Nephron progenitor cell (in vitro differentiated cells): ENCODE measurements around the gene ERO1A.

Source experiments
- DNase-seq: peaks from one replicate; pipeline ENCODE4 v3.0.0; 2021
- H3K27ac Mint-ChIP-seq: 2 replicates; pipeline ENCODE4 v1.8.0; 2021; ENCODE audit warnings: mild to moderate bottlenecking, moderate library complexity, mixed read lengths
- H3K27me3 Mint-ChIP-seq: 2 replicates; pipeline ENCODE4 v1.8.0; 2021; ENCODE audit warnings: mild to moderate bottlenecking, low read depth, mixed read lengths; ENCODE audit not compliant: poor library complexity
- H3K36me3 Mint-ChIP-seq: 2 replicates; pipeline ENCODE4 v1.8.0; 2021; ENCODE audit warnings: low read depth, mixed read lengths
- H3K4me1 Mint-ChIP-seq: 2 replicates; pipeline ENCODE4 v1.8.0; 2021; ENCODE audit warnings: mixed read lengths
- H3K4me3 Mint-ChIP-seq: 2 replicates; pipeline ENCODE4 v1.8.0; 2021; ENCODE audit warnings: mild to moderate bottlenecking, moderate library complexity, mixed read lengths
- H3K9me3 Mint-ChIP-seq: 2 replicates; pipeline ENCODE4 v1.8.0; 2021; ENCODE audit warnings: mild to moderate bottlenecking, moderate library complexity, mixed read lengths
- TF ChIP-seq, protein P1 (sequence below): fragments of 200-600 bp; sonication (generic); IDR thresholded peaks from 2 replicates; pipeline ENCODE4 v1.5.0; 2021; ENCODE audit warnings: antibody characterized with exemption

Gene ERO1A

DNA sequence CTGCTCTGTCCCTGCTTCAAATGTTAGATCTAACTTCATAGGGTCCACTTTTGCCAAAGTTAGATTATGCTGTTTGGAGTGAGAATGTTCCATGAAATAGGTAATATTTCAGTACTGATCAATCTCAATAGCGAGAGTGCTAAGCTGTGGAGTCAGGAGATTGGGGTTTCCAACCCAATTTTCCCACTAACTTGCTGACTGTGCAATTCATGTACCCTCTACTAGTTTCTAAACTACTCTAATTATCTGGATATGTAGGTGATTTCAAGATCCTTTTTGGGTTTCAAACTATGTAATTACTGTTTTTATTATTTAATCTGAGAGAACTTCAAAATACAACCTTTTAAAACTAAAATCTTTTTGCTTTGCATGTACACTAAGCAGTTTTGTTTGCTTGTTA lies 96.8 kb downstream of the ERO1A start:
- no peaks in the 10 kb centered on the region for H3K27me3 Mint-ChIP-seq
- H3K36me3 Mint-ChIP-seq, result peaks cover 30% of the 10 kb centered on the region
- DNase-seq, result no peak
- TF ChIP-seq, protein P1, sequence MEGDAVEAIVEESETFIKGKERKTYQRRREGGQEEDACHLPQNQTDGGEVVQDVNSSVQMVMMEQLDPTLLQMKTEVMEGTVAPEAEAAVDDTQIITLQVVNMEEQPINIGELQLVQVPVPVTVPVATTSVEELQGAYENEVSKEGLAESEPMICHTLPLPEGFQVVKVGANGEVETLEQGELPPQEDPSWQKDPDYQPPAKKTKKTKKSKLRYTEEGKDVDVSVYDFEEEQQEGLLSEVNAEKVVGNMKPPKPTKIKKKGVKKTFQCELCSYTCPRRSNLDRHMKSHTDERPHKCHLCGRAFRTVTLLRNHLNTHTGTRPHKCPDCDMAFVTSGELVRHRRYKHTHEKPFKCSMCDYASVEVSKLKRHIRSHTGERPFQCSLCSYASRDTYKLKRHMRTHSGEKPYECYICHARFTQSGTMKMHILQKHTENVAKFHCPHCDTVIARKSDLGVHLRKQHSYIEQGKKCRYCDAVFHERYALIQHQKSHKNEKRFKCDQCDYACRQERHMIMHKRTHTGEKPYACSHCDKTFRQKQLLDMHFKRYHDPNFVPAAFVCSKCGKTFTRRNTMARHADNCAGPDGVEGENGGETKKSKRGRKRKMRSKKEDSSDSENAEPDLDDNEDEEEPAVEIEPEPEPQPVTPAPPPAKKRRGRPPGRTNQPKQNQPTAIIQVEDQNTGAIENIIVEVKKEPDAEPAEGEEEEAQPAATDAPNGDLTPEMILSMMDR, result no peak
- peak overlapping the region; percentile 17 for H3K27ac Mint-ChIP-seq
- no peaks in the 10 kb centered on the region for H3K4me1 Mint-ChIP-seq
- H3K4me3 Mint-ChIP-seq, result no peak overlapping the region
- peaks cover 33% of the 10 kb centered on the region for H3K9me3 Mint-ChIP-seq

DNA sequence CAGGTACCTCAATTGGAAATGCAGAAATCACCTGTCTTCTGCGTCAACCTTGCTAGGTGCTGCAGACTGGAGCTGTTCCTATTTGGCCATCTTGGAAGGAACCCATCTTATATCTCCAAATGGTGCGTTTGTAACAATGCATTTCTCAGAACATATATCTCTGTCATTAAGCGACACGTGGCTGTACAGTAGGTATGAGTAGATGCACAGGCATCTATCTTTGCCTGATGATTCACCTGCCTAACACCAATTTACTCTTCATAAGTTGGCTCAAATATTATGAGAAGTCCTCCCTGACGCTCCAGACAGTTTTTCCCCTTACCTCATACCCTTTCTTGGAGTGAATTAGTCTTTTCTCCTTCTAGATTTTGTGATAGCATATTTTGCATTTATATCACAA lies 98.5 kb downstream of the ERO1A start:
- Mint-ChIP-seq H3K27me3 (no peaks in the 10 kb centered on the region), H3K4me1 (no peaks in the 10 kb centered on the region), H3K9me3 (peaks cover 50% of the 10 kb centered on the region), H3K36me3 (peaks cover 39% of the 10 kb centered on the region), H3K4me3 (no peak overlapping the region), H3K27ac (no peak overlapping the region)
- no peak for DNase-seq
- TF ChIP-seq, protein P1, result no peak

DNA sequence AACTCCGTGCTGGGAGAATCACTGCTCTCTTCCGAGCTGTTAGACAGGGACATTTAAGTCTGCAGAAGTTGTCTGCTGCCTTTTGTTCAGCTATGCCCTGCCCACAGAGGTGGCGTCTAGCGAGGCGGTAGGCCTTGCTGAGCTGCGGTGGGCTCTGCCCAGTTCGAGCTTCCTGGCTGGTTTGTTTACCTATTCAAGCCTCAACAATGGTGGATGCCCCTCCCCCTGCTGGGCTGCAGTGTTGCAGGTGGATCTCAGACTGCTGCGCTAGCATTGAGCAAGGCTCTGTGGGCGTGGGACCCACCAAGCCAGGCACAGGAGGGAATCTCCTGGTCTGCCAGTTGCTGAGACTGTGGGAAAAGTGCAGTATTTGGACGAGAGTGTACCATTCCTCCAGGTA lies 99.0 kb downstream of the ERO1A start:
- Mint-ChIP-seq H3K36me3 (peaks cover 43% of the 10 kb centered on the region), H3K4me1 (no peaks in the 10 kb centered on the region), H3K4me3 (no peak overlapping the region), H3K27me3 (no peaks in the 10 kb centered on the region), H3K9me3 (peaks cover 55% of the 10 kb centered on the region), H3K27ac (no peak overlapping the region)
- TF ChIP-seq, protein P1, result no peak
- no peak for DNase-seq

DNA sequence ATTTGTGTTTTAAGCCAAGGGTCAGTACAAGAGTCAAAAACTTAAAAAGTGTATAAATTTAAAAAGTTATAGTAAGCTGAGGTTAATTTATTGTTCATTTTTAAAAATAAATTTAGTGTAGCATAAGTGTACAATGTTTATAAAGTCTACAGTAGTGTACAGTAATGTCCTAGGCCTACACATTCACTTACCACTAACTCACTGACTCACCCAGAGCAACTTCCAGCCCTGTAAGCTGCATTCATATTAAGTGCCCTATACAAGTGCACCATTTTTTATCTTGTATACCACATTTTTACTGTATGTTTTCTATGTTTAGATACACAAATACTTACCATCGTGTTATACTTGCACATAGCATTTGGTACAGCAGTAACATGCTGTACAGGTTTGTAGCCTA lies 105.0 kb downstream of the ERO1A start:
- DNase-seq, result no peak
- H3K27me3 Mint-ChIP-seq, result peaks cover 3% of the 10 kb centered on the region
- H3K4me1 Mint-ChIP-seq, result peaks cover 10% of the 10 kb centered on the region
- TF ChIP-seq, protein P1, result no peak
- peaks cover 38% of the 10 kb centered on the region for H3K36me3 Mint-ChIP-seq
- H3K4me3 Mint-ChIP-seq, result no peak overlapping the region
- H3K9me3 Mint-ChIP-seq, result peaks cover 41% of the 10 kb centered on the region
- H3K27ac Mint-ChIP-seq, result no peak overlapping the region
